ENCODE data around the gene CCDC148. TPM values are rescaled to one million over a fixed set of nuclear protein-coding genes. Genes with fewer than 3 reads are reported as not detected.

Gene CCDC148
- total and polyA plus RNA-seq, 2 experiments from 2014 or later = 0.39 to 2.1 TPM

- TF ChIP-seq CTCF (IDR thresholded peaks at IDR 0.05; ENCODE audit: low read depth, low read length) = no peak
These were observed 68.4 kb downstream of the CCDC148 start for GRCh38 chr2:158388159-158388558.

GRCh38 chr2:158385646-158386045 lies 70.9 kb downstream of the CCDC148 start:
- Histone ChIP-seq H3K27ac (no peak overlapping the region), H3K4me3 (no peak overlapping the region), H3K4me1 (ENCODE audit: low read depth) (no peaks in the 10 kb centered on the region), H3K9me3 (ENCODE audit: low read depth) (no peaks in the 10 kb centered on the region), H3K36me3 (no peaks in the 10 kb centered on the region), H3K27me3 (no peaks in the 10 kb centered on the region)
- DNase-seq (ENCODE audit: low read depth in 1 of 2, low spot score in 1 of 2) = no peak
- TF ChIP-seq CTCF (IDR thresholded peaks at IDR 0.05; ENCODE audit: low read depth, low read length) = no peak

More at GRCh38 chr2:158388159-158388558, 68.4 kb downstream of the CCDC148 start:
- H3K4me1 ChIP-seq (ENCODE audit: low read depth) = no peaks in the 10 kb centered on the region
- no peaks in the 10 kb centered on the region for H3K9me3 ChIP-seq (ENCODE audit: low read depth)
- no peaks in the 10 kb centered on the region for H3K36me3 ChIP-seq
- H3K27ac ChIP-seq = no peak overlapping the region
- no peak overlapping the region for H3K4me3 ChIP-seq
- no peak for DNase-seq (ENCODE audit: low read depth in 1 of 2, low spot score in 1 of 2)
- H3K27me3 ChIP-seq = no peaks in the 10 kb centered on the region

- DNase-seq (ENCODE audit: low read depth in 1 of 2, low spot score in 1 of 2) = no peak
- TF ChIP-seq CTCF (IDR thresholded peaks at IDR 0.05; ENCODE audit: low read depth, low read length) = no peak
These were observed 74.6 kb downstream of the CCDC148 start for GRCh38 chr2:158381978-158382377.

GRCh38 chr2:158381205-158381604 lies 75.3 kb downstream of the CCDC148 start:
- no peak overlapping the region for H3K4me3 ChIP-seq
- TF ChIP-seq CTCF (IDR thresholded peaks at IDR 0.05; ENCODE audit: low read depth, low read length) = no peak
- no peaks in the 10 kb centered on the region for H3K9me3 ChIP-seq (ENCODE audit: low read depth)
- no peaks in the 10 kb centered on the region for H3K4me1 ChIP-seq (ENCODE audit: low read depth)
- no peak for DNase-seq (ENCODE audit: low read depth in 1 of 2, low spot score in 1 of 2)
- H3K27ac ChIP-seq = no peak overlapping the region
- H3K27me3 ChIP-seq = no peaks in the 10 kb centered on the region
- no peaks in the 10 kb centered on the region for H3K36me3 ChIP-seq

More at GRCh38 chr2:158381978-158382377, 74.6 kb downstream of the CCDC148 start:
- Histone ChIP-seq H3K27me3 (no peaks in the 10 kb centered on the region), H3K36me3 (no peaks in the 10 kb centered on the region), H3K27ac (no peak overlapping the region), H3K4me3 (no peak overlapping the region), H3K4me1 (ENCODE audit: low read depth) (no peaks in the 10 kb centered on the region), H3K9me3 (ENCODE audit: low read depth) (no peaks in the 10 kb centered on the region)

GRCh38 chr2:158380746-158381145 lies 75.8 kb downstream of the CCDC148 start:
- H3K27me3 ChIP-seq = no peaks in the 10 kb centered on the region
- no peak for TF ChIP-seq CTCF (IDR thresholded peaks at IDR 0.05; ENCODE audit: low read depth, low read length)
- H3K4me1 ChIP-seq (ENCODE audit: low read depth) = no peaks in the 10 kb centered on the region
- H3K9me3 ChIP-seq (ENCODE audit: low read depth) = no peaks in the 10 kb centered on the region
- H3K27ac ChIP-seq = no peak overlapping the region
- no peak overlapping the region for H3K4me3 ChIP-seq
- no peak for DNase-seq (ENCODE audit: low read depth in 1 of 2, low spot score in 1 of 2)
- no peaks in the 10 kb centered on the region for H3K36me3 ChIP-seq

GRCh38 chr2:158378926-158379325 lies 77.6 kb downstream of the CCDC148 start:
- Histone ChIP-seq H3K36me3 (no peaks in the 10 kb centered on the region), H3K4me3 (no peak overlapping the region), H3K27ac (no peak overlapping the region), H3K27me3 (no peaks in the 10 kb centered on the region), H3K9me3 (ENCODE audit: low read depth) (no peaks in the 10 kb centered on the region), H3K4me1 (ENCODE audit: low read depth) (no peaks in the 10 kb centered on the region)
- DNase-seq (ENCODE audit: low read depth in 1 of 2, low spot score in 1 of 2) = no peak
- TF ChIP-seq CTCF (IDR thresholded peaks at IDR 0.05; ENCODE audit: low read depth, low read length) = no peak

All from cardiac muscle cell (in vitro differentiated cells and primary cell).